ENCODE measurements around the gene MYO6. TPM values are rescaled to one million over a fixed set of nuclear protein-coding genes. Genes with fewer than 3 reads are reported as not detected.
"Not testable (repeated sequence)": the region's sequence is repeated elsewhere in the genome, so short reads cannot be mapped to it uniquely, and the experiment has no call there.

The MYO6 gene
- 15.2 and 16.8 TPM in 2 replicates for total RNA-seq

DNA sequence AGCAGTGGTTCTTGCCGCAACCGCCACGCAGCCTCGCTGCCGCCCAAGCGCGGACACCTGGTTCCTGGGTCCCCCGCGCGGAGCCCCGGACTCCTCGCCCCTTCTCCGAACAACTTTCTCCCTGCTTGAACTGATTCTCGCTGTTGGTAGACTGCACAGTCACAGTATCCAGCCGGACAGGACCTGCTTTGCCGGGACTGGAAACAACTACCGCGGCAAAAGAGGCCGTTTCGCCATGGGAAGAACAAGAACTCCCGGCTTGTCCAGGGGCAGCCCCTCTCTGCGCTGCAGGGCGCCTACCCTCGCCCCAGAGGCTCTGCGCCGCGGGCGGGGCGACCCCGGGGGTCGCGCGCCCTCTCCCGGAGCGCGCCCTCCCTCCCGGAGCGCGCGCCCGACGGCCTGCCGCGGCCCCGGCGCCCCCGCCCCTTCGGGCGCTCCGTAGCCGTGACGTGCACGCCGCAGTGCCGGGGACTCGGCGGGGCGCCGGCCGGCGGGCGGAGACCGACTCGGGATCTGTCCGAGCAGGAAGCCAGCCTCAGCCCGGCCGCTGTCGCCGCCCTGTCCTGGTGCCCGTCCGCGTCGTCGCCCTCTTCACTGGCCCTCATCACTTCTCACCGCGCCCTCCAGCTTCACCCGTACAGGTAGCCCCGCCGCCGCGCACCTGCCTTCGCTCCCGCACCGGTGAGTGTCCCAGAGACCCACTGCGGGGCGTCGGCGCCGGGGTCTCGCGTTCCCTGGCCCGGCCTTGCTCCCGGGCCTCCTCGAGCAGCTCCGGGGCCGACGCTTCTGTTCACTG, at the start of gene MYO6:
MYO6 (plus strand) TSS at position 497 of the 796 bp plus-strand sequence. CDS start 68,309 bp downstream, outside the sequence.
- Histone ChIP-seq H3K4me2 (ENCODE audit: insufficient read depth, low read length) (peak within 1 kb of the TSS; percentile 85), H3K4me1 (ENCODE audit: insufficient read depth, low read length) (peaks cover 29% of the 10 kb centered on the region), H3K27ac (ENCODE audit: low read depth, low read length) (peak within 1 kb of the TSS; percentile 67), H3K79me2 (ENCODE audit: insufficient read depth, low read length) (peaks cover 36% of the 10 kb centered on the region), H3K4me3 (ENCODE audit: insufficient read depth, low read length) (peak within 1 kb of the TSS; percentile 96), H2AFZ (ENCODE audit: low read length) (peak within 1 kb of the TSS; percentile 94), H3K9me3 (ENCODE audit: low read depth, low read length) (no peaks in the 10 kb centered on the region), H3K36me3 (ENCODE audit: insufficient read depth, low read length) (no peaks in the 10 kb centered on the region), H3K27me3 (ENCODE audit: insufficient read depth, low read length) (peaks cover 3% of the 10 kb centered on the region), H4K20me1 (ENCODE audit: insufficient read depth, low read length) (no peaks in the 10 kb centered on the region)
- TF ChIP-seq, protein P1, sequence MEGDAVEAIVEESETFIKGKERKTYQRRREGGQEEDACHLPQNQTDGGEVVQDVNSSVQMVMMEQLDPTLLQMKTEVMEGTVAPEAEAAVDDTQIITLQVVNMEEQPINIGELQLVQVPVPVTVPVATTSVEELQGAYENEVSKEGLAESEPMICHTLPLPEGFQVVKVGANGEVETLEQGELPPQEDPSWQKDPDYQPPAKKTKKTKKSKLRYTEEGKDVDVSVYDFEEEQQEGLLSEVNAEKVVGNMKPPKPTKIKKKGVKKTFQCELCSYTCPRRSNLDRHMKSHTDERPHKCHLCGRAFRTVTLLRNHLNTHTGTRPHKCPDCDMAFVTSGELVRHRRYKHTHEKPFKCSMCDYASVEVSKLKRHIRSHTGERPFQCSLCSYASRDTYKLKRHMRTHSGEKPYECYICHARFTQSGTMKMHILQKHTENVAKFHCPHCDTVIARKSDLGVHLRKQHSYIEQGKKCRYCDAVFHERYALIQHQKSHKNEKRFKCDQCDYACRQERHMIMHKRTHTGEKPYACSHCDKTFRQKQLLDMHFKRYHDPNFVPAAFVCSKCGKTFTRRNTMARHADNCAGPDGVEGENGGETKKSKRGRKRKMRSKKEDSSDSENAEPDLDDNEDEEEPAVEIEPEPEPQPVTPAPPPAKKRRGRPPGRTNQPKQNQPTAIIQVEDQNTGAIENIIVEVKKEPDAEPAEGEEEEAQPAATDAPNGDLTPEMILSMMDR (IDR thresholded peaks at IDR 0.05; ENCODE audit: extremely low read depth, low read depth, low read length): no peak
- peak; percentile 95 for DNase-seq (ENCODE audit: insufficient read length, low spot score, missing footprints)

- peaks cover 39% of the 10 kb centered on the region for H3K36me3 ChIP-seq (ENCODE audit: insufficient read depth, low read length)
- H3K27ac ChIP-seq (ENCODE audit: low read depth, low read length); H4K20me1 ChIP-seq (ENCODE audit: insufficient read depth, low read length); H3K9me3 ChIP-seq (ENCODE audit: low read depth, low read length); H3K4me3 ChIP-seq (ENCODE audit: insufficient read depth, low read length); H2AFZ ChIP-seq (ENCODE audit: low read length); H3K4me1 ChIP-seq (ENCODE audit: insufficient read depth, low read length); DNase-seq (ENCODE audit: insufficient read length, low spot score, missing footprints); H3K27me3 ChIP-seq (ENCODE audit: insufficient read depth, low read length); H3K4me2 ChIP-seq (ENCODE audit: insufficient read depth, low read length); H3K79me2 ChIP-seq (ENCODE audit: insufficient read depth, low read length): not testable (repeated sequence)
Measured at GRCh38 chr6:75708334-75708733, 40.7 kb upstream of the MYO6 start.

DNA sequence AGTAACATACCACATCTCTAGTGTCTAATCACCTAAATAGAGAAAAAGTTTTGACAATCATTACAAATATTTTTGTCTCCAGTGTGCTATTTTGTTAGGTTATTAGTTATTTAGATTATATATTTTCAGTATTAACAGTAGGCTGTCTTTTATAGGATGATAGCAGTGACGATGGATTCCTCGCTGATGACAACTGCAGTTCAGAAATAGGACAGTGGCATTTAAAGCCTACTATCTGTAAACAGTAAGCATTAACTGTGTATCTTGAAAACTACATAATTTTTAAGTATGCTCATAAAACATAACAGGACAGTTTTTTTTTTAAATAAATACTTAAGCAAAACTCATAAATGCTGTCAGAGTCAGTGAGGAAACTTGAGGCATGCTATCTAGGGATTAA, 37.9 kb upstream of the MYO6 start:
- H3K9me3 ChIP-seq (ENCODE audit: low read depth, low read length): no peaks in the 10 kb centered on the region
- H3K36me3 ChIP-seq (ENCODE audit: insufficient read depth, low read length): peaks cover 49% of the 10 kb centered on the region
- DNase-seq (ENCODE audit: insufficient read length, low spot score, missing footprints): no peak
- H3K4me3 ChIP-seq (ENCODE audit: insufficient read depth, low read length): no peak overlapping the region
- no peak overlapping the region for H3K4me2 ChIP-seq (ENCODE audit: insufficient read depth, low read length)
- no peak overlapping the region for H3K27ac ChIP-seq (ENCODE audit: low read depth, low read length)
- no peaks in the 10 kb centered on the region for H3K27me3 ChIP-seq (ENCODE audit: insufficient read depth, low read length)
- H2AFZ ChIP-seq (ENCODE audit: low read length): no peak overlapping the region
- H3K79me2 ChIP-seq (ENCODE audit: insufficient read depth, low read length): no peaks in the 10 kb centered on the region
- H3K4me1 ChIP-seq (ENCODE audit: insufficient read depth, low read length): no peaks in the 10 kb centered on the region
- H4K20me1 ChIP-seq (ENCODE audit: insufficient read depth, low read length): no peaks in the 10 kb centered on the region
- TF ChIP-seq, protein P1 (IDR thresholded peaks at IDR 0.05; ENCODE audit: extremely low read depth, low read depth, low read length): no peak

DNA sequence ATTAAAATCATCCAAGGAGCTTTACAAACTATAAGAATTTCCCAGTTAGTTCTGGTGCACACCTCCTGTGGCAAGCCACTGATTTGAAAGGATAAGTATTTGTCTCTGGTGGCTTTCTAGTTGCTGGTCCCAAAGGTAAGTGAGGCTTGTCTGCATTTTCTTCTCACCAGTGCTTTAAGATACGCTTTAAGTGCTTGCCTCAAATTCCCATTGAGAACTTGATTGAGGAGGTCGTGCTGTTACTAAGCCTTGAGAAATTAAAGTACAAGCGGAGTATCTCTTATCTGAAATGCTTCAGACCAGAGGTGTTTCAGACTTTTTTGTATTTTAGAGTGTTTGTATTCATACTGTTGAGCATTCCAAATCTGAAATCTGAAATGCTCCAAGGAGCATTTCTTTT, 29.9 kb upstream of the MYO6 start:
- Histone ChIP-seq H3K27ac (ENCODE audit: low read depth, low read length) (no peak overlapping the region), H3K4me3 (ENCODE audit: insufficient read depth, low read length) (no peak overlapping the region), H2AFZ (ENCODE audit: low read length) (no peak overlapping the region), H3K36me3 (ENCODE audit: insufficient read depth, low read length) (peaks cover 9% of the 10 kb centered on the region), H3K27me3 (ENCODE audit: insufficient read depth, low read length) (no peaks in the 10 kb centered on the region), H3K9me3 (ENCODE audit: low read depth, low read length) (no peaks in the 10 kb centered on the region), H4K20me1 (ENCODE audit: insufficient read depth, low read length) (no peaks in the 10 kb centered on the region), H3K4me2 (ENCODE audit: insufficient read depth, low read length) (no peak overlapping the region), H3K79me2 (ENCODE audit: insufficient read depth, low read length) (no peaks in the 10 kb centered on the region), H3K4me1 (ENCODE audit: insufficient read depth, low read length) (no peaks in the 10 kb centered on the region)
- TF ChIP-seq, protein P1 (IDR thresholded peaks at IDR 0.05; ENCODE audit: extremely low read depth, low read depth, low read length): no peak
- DNase-seq (ENCODE audit: insufficient read length, low spot score, missing footprints): no peak

Measured in osteoblast (primary cell).